ENCODE data around the gene KAT7. TPM values are rescaled to one million over a fixed set of nuclear protein-coding genes. Genes with fewer than 3 reads are reported as not detected.
"Not testable (repeated sequence)": the region's sequence is repeated elsewhere in the genome, so short reads cannot be mapped to it uniquely, and the experiment has no call there.

Gene KAT7
- total and polyA plus RNA-seq, 2 of the 8 experiments (the other 6 are each of a cell fraction or from before 2014, with no cell fraction given): 90.9 to 139 TPM

- H2AFZ ChIP-seq (ENCODE audit: low read length); H2BK15ac ChIP-seq (ENCODE audit: low read length); H3K18ac ChIP-seq (ENCODE audit: extremely low read depth, low read length); H4K8ac ChIP-seq (ENCODE audit: extremely low read depth, insufficient read depth, low read length); DNase-seq (ENCODE audit: low read depth in 1 of 2, low spot score in 2 of 2); H3K56ac ChIP-seq (replicated peaks; ENCODE audit: insufficient read length, low read depth, low read length); H2AK5ac ChIP-seq (ENCODE audit: low read depth, low read length); H4K20me1 ChIP-seq (replicated peaks in 1 of 2; ENCODE audit: control insufficient read depth in 1 of 2, insufficient read depth in 2 of 2, low read length in 2 of 2); H3K27ac ChIP-seq (ENCODE audit: low read depth, low read length); H2BK120ac ChIP-seq (replicated peaks; ENCODE audit: low read depth, low read length); H3K4me1 ChIP-seq (replicated peaks in 1 of 4; ENCODE audit: control insufficient read depth in 3 of 4, insufficient read depth in 4 of 4, low read length in 3 of 4); H4K5ac ChIP-seq (ENCODE audit: insufficient read length, low read depth, low read length); H3K79me1 ChIP-seq (ENCODE audit: low read depth, low read length); H2BK12ac ChIP-seq (ENCODE audit: low read depth, low read length); H3K4me3 ChIP-seq (ENCODE audit: extremely low read depth in 1 of 4, insufficient read depth in 2 of 4, low read depth in 3 of 4, low read length in 4 of 4); H2BK20ac ChIP-seq (ENCODE audit: low read length); H3K9me3 ChIP-seq (ENCODE audit: insufficient read depth in 2 of 2, low read depth in 1 of 2, low read length in 1 of 2); H3K14ac ChIP-seq (ENCODE audit: insufficient read length); H3K23ac ChIP-seq (ENCODE audit: insufficient read length); H3K4ac ChIP-seq (replicated peaks; ENCODE audit: insufficient read length, low read depth, low read length); FAIRE-seq; H3K79me2 ChIP-seq (ENCODE audit: control insufficient read depth in 1 of 2, insufficient read depth in 2 of 2, low read length in 2 of 2); H2BK5ac ChIP-seq (ENCODE audit: low read depth, low read length); H3K23me2 ChIP-seq (ENCODE audit: low read depth, low read length); H3K27me3 ChIP-seq (replicated peaks in 1 of 4; ENCODE audit: control insufficient read depth in 3 of 4, extremely low read depth in 1 of 4, insufficient read depth in 3 of 4, low read length in 3 of 4); H3K4me2 ChIP-seq (ENCODE audit: insufficient read depth in 1 of 2, low read depth in 2 of 2, low read length in 2 of 2); H3K9ac ChIP-seq (replicated peaks in 1 of 4; ENCODE audit: extremely low read depth in 1 of 4, low read depth in 3 of 4, low read length in 3 of 4); H4K91ac ChIP-seq (replicated peaks; ENCODE audit: insufficient read length, low read length): not testable (repeated sequence)
- peaks cover 18 to 63% (median 59%) of the 10 kb centered on the region in 4 experiments; a peak in 7 of 8 replicates for H3K36me3 ChIP-seq (ENCODE audit: control insufficient read depth in 2 of 4, insufficient read depth in 4 of 4, low read length in 3 of 4)
- CTCF ChIA-PET (ENCODE audit: partially characterized antibody): interaction anchor here (1.1 kb wide), 1 partner anchor 457 kb away, joined by 3 read pairs; no protein-coding TSS in a partner anchor
- POLR2A ChIA-PET (ENCODE audit: partially characterized antibody): interaction anchor here (0.7 to 2.1 kb wide), 2 partner anchors 9 to 12 kb away, joined by 3 to 11 read pairs; no protein-coding TSS in a partner anchor
- 100% methylated on average over 2 of the region's 2 CpGs; no CpG with 5 or more reads in 1 of the 2 experiments for WGBS, 2 experiments (ENCODE audit: extremely low coverage in 1 of 2, insufficient coverage in 1 of 2, insufficient read length in 1 of 2, insufficient replicate concordance in 2 of 2, low coverage in 1 of 2, low lambda C conversion rate in 2 of 2, missing lambda C conversion rate in 1 of 2)
Observed at GRCh38 chr17:49828325-49828724, 39.8 kb downstream of the KAT7 start.

Data from H1 (cell line).